Fibroblast of skin of abdomen (primary cell): ENCODE data around the gene PHLDA2. TPM values are rescaled to one million over a fixed set of nuclear protein-coding genes. Genes with fewer than 3 reads are reported as not detected.

ENCODE experiments used
- DNase-seq: peaks from one replicate; pipeline ENCODE4 v3.0.0-alpha.2; 2013
- polyA plus RNA-seq, 2 experiments: library from polyadenylated mRNA; unstranded; fragments of 120-200 nt; gene quantifications; one replicate each; pipeline ENCODE4 v1.2.1, GENCODE V29; 2013; ENCODE audit not compliant: insufficient read length in 2 of 2

Gene PHLDA2, protein sequence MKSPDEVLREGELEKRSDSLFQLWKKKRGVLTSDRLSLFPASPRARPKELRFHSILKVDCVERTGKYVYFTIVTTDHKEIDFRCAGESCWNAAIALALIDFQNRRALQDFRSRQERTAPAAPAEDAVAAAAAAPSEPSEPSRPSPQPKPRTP
- polyA plus RNA-seq (2013, experiment 1 of 2; ENCODE audit: insufficient read length) = 24.1 TPM
- 30.8 TPM for polyA plus RNA-seq (2013, experiment 2 of 2; ENCODE audit: insufficient read length)

GRCh38 chr11:2928605-2929530, at the start of gene PHLDA2:
PHLDA2 (minus strand) TSS chr11:2929420; CDS start chr11:2929364, 56 bp downstream.
- peak; percentile 73 for DNase-seq

DNA sequence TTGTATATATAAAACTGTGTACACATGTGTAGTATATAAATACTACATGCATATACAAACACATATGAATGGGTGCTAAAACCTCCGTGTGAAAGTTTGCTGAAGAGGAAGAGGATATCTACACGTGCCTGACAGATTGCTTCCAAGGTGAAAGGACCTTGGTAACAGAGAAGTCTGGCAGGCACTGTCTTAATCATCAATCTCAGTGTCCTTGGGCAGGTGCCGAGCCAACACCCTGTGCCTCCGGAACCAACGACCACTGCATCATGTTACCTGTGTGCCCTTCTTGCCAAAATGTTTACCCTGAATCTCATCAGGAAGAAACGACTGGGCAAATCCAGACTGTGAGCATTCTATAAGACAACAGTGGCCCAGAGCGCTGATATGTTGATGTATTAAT, 47.9 kb upstream of the PHLDA2 start:
- no peak for DNase-seq

DNA sequence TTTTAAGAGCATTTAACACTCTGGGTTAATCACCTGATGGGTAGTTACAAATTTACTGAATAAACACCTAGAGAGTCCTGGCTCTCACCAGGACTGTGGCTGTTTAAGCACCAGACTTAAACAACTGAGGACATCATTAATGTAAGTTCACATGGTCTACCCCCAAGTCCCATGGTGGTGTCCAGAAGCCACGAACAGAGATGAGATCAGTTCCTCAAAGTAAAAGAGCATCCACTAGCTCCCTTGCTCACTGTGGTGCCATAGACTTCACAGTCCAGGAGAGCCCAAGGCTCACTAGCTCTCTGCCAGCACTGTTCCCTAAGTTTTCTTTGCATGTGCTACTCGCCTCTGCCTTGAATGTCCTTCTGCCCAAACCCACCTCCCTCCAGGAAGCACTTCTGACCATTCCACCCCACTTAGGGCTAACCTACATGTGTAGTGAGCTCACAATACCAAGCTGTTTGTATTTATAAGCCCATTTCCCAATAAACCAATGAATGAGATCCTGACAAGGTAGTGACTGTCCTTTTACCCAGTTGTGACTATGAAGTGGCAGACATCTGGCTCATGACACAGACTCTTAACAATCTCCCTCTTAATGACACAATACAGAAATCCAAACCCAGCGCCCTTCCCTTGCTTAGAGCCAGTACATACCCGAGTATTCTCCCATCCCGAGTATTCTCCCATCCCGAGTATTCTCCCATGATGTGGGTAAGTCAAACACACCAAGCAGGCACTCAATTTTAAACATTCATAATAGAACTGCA, 47.3 kb upstream of the PHLDA2 start:
- no peak for DNase-seq

DNA sequence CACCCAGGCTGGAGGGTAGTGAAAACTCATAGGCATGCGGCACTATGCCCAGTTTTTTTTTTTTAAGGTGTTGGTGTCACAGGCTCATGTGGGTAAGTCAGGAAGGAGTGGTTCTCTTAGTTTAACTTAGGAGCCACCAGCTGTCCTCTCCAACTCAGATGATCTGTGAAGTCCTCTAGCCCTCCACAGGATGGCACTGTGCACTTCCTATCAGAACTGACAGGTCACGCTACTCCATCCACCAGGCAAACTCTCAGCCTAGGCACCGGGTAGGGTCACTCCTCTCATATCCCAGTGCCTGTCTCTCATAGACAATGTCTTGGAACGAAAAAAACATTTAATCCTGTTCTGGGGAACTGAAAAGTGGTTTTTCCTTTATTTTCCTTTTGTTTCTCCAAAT, 46.4 kb upstream of the PHLDA2 start:
- no peak for DNase-seq

- DNase-seq = no peak
Measured at GRCh38 chr11:2974272-2974671, 45.1 kb upstream of the PHLDA2 start.

DNA sequence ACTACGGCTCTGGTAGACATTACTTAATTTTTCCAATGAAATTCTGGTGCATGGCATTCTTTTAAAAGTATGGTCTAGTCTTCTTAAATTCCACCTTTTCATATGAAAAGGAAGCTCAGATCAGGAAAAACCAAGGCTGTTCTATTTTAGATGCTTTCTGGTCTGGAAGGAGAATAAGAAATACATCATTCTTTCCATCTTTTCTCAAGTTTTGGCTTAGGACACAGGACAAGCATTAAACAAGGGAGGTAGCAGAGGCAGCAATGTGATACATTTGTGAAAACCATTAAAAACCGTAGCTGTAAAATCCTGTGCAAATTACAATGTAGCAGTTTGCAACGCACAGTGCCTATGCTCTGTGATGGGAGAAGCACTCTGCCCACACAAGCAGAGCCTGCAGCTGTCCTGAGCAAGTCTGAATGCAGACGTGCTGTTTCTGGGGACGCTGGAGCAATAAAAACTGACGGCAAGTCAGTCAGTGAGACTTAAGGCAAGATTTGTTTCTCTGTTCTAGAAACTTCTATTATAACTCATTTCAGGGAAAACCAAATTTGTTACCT, 39.2 kb upstream of the PHLDA2 start:
- no peak for DNase-seq

DNA sequence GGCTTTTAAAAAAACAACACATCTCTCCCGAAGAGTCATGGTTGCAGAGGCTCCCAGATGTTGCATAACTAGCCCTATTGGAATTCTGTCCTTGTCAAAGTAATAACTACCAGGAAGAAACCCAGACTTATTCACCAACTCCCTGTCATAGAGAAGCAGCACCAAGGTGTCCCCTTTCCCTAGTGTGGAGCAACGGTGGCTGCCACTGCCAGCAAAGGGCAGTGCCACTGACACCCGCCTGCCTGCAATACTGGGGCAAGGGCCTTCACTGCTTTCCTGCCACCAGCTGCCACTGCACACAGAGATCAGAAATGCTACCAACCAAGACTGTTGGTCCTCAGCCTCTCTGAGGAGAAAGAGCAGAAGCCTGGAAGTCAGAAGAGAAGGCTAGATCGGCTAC, 35.6 kb upstream of the PHLDA2 start:
- DNase-seq = no peak

DNA sequence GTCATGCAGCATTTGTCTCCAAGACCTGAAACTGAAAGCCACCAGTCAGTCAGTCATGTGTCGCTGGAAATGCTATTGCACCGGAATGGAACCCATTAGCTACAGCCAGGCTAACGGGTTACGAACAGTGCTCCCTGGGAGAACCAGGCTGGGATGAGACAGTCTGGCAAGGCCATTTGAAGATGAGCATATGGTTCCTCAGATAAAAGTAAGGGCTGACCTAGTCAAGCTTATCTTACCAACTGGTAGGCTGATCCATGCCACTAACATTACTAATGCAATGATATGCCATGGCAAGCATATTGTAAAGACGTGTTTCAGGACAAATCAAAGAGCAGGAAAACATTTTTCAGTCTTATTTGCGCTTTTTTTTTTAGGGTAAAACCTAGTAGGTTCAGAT, 34.5 kb upstream of the PHLDA2 start:
- DNase-seq = no peak

- no peak for DNase-seq
Measured at GRCh38 chr11:2963112-2963754, 34.0 kb upstream of the PHLDA2 start.

DNA sequence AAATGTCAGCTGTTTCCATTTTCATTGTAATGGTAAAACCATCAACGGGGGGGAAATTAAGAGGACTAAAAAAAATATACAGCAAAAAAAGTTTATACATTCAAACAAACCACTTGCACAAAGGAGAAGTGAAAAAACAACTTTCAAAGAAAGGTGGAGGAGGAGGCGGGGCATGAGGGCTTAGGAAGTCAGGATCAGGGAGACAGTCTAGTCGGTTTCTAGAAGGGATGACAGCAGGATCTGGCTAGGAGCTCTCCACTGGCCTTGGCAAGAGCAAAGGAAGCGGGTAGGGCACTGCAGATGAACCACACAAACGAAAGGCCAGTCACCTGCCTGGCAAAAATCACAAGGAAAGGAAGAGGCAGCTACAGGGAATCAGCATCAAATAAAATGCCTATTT, 31.9 kb upstream of the PHLDA2 start:
- no peak for DNase-seq

DNA sequence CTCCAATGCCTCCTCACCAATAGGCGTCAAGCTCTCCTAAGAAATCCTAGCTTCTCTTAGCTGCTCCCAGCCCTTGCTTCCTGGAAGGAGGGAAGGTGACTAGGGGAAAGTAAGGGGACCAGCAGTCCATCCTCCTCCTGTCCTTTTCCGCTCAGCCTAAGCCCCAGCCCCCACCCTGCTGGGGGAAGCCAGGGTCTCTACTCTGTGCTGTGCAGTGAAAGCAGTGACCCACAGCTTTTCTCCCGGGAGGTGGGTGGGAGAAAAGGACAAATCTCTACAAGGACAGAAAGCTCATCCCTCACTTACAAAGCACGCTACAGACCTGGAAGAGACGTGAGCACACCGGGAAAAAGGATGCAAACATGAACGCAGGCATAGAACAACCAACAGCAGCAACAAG, 30.9 kb upstream of the PHLDA2 start:
- DNase-seq = no peak

GRCh38 chr11:2958251-2958650, 29.0 kb upstream of the PHLDA2 start:
- DNase-seq = no peak

- DNase-seq = no peak
Measured at GRCh38 chr11:2955906-2956476, 26.8 kb upstream of the PHLDA2 start.

DNA sequence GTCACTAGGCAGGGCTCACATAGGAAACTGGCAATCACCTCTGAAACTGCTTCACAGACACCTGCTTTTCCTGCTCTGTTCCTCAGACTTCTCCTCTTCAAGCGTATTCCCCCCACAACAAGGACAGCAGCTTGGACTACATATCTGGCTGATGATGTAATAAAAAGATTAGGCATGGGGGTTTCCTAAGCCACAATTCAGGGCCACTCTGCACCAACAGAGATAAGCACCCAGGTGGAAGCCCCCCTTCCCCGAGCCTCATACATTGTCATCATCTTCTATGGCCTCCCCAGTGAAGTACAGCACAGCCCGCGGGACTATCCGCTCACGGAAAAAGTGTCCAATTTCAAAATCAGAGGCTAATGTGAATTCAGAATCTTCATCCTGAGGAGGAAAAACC, 25.0 kb upstream of the PHLDA2 start:
- no peak for DNase-seq

GRCh38 chr11:2952290-2952689, 23.1 kb upstream of the PHLDA2 start:
- no peak for DNase-seq

DNA sequence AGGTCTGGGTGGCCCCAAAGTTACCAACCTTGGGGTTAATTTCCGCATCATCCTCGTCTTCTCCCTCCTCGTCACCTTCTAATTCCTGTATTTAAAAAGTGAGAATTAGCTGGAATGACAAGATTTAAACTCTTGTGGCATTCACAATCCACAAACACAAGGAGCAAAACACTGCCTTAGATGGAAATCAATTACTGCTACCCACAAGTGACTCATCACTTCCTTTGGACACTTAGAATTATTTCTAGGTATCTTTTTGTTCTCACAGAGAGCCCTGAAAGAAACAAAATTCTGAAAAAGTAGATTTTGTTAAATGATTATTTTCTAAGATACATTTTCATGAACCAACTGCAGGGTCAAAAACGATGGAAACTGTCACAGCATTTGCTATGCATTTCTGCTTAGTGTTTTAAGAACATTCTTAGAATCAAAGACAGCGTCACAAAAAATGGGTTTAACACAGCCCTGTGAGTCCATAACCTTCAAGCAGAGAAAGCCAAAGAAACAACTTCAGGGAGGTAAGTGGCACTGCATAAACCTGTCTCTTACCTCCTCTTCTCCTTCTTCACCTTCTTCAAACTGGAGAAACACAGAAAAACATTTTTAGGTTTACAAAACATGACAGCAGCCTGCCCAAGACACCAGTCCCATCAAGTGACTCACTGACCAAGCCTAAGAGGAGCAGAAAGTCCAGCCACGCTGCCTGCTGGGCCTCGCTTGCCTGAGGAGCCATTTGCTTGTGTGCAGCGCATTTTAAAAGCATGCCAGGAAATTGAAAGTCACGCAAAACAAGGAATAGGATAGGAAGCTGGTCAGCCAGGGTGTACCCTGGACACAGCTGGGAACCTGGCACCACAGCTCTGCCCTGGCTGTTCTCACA, 22.3 kb upstream of the PHLDA2 start:
- peak; percentile 65 for DNase-seq

- DNase-seq = no peak
Measured at GRCh38 chr11:2950825-2951224, 21.6 kb upstream of the PHLDA2 start.

GRCh38 chr11:2949920-2950319, 20.7 kb upstream of the PHLDA2 start:
- DNase-seq = no peak

- DNase-seq = no peak
Measured at GRCh38 chr11:2947744-2948143, 18.5 kb upstream of the PHLDA2 start.

- no peak for DNase-seq
Measured at GRCh38 chr11:2945757-2946287, 16.6 kb upstream of the PHLDA2 start.
